IMR-90 (cell line): ENCODE measurements around the gene DOK6. TPM values are rescaled to one million over a fixed set of nuclear protein-coding genes. Genes with fewer than 3 reads are reported as not detected.

Source experiments
- ATAC-seq: fragments of 200-7000 bp; cut with Tn5 transposase; 2 replicates; pipeline ENCODE4 v1.9.1; 2020; ENCODE audit warnings: low read depth, mild to moderate bottlenecking, moderate library complexity
- BruUV-seq: library from RNA; stranded (reverse); fragments of 400-500 nt; replicated peaks from 2 replicates; lab custom pipeline; 2021; lab: Mats Ljungman, UMichigan
- CTCF ChIA-PET: fragments of 300-600 bp; formaldehyde crosslinking; extraction: SDS; loops from one replicate; lab custom pipeline; 2021; ENCODE audit warnings: antibody characterized with exemption; lab: Yijun Ruan, JAX
- POLR2A ChIA-PET: fragments of 300-600 bp; sonication (Branson Sonifier 250); formaldehyde crosslinking; loops from one replicate; lab custom pipeline; 2022; ENCODE audit warnings: antibody characterized with exemption; ENCODE audit not compliant: unreplicated experiment; lab: Charles Lee
- DNase-seq: peaks from one replicate; pipeline ENCODE4 v3.0.0; 2013
- H2AFZ ChIP-seq: replicated peaks from 2 replicates; pipeline ENCODE3; 2013; ENCODE audit warnings: low read length, mild to moderate bottlenecking; ENCODE audit not compliant: poor library complexity
- H2AK5ac ChIP-seq: 2 replicates; pipeline ENCODE4 v1.6.1; 2013; ENCODE audit warnings: low read depth, low read length, inconsistent platforms
- H2AK9ac ChIP-seq: replicated peaks from 2 replicates; pipeline ENCODE3; 2013; ENCODE audit warnings: mild to moderate bottlenecking, low read depth, low read length, moderate library complexity; ENCODE audit not compliant: poor library complexity
- H2BK120ac ChIP-seq: 2 replicates; pipeline ENCODE4 v1.6.1; 2013; ENCODE audit warnings: low read depth, low read length, inconsistent platforms
- H2BK15ac ChIP-seq: 3 replicates; pipeline ENCODE4 v1.6.1; 2013; ENCODE audit warnings: low read depth, low read length, inconsistent platforms
- H2BK20ac ChIP-seq: 2 replicates; pipeline ENCODE4 v1.6.1; 2013; ENCODE audit warnings: low read depth, mild to moderate bottlenecking, inconsistent platforms, low read length, moderate library complexity
- H2BK5ac ChIP-seq: 2 replicates; pipeline ENCODE4 v1.6.1; 2013; ENCODE audit warnings: mild to moderate bottlenecking, low read depth, low read length, inconsistent platforms; ENCODE audit not compliant: poor library complexity, severe bottlenecking
- H3K14ac ChIP-seq: replicated peaks from 2 replicates; pipeline ENCODE4 v1.6.1; 2013; ENCODE audit warnings: low read depth, low read length, inconsistent platforms
- H3K18ac ChIP-seq: 2 replicates; pipeline ENCODE4 v1.6.1; 2013; ENCODE audit warnings: low read depth, low read length, control low read depth
- H3K23ac ChIP-seq: 2 replicates; pipeline ENCODE4 v1.6.1; 2013; ENCODE audit warnings: low read depth, low read length, inconsistent platforms
- H3K27ac ChIP-seq: 2 replicates; pipeline ENCODE4 v1.5.1; 2013; ENCODE audit warnings: mild to moderate bottlenecking, control low read depth, low read length; ENCODE audit not compliant: insufficient read depth
- H3K27me3 ChIP-seq: 2 replicates; pipeline ENCODE4 v1.6.1; 2013; ENCODE audit warnings: low read length; ENCODE audit not compliant: control insufficient read depth, insufficient read depth
- H3K36me3 ChIP-seq: 2 replicates; pipeline ENCODE4 v1.6.1; 2013; ENCODE audit warnings: low read length, mixed read lengths; ENCODE audit not compliant: control insufficient read depth, insufficient read depth
- H3K4ac ChIP-seq: 2 replicates; pipeline ENCODE4 v1.6.1; 2013; ENCODE audit warnings: low read depth, low read length, inconsistent platforms
- H3K4me1 ChIP-seq: 2 replicates; pipeline ENCODE4 v1.6.1; 2013; ENCODE audit warnings: low read length, mixed read lengths; ENCODE audit not compliant: control insufficient read depth, insufficient read depth
- H3K4me2 ChIP-seq: 2 replicates; pipeline ENCODE4 v1.6.1; 2013; ENCODE audit warnings: low read depth, mild to moderate bottlenecking, control low read depth, low read length, moderate library complexity
- H3K4me3 ChIP-seq: 2 replicates; pipeline ENCODE4 v1.5.1; 2013; ENCODE audit warnings: low read depth, mild to moderate bottlenecking, control low read depth, low read length, moderate library complexity; ENCODE audit not compliant: insufficient read depth
- H3K56ac ChIP-seq: 2 replicates; pipeline ENCODE4 v1.6.1; 2013; ENCODE audit warnings: low read length, inconsistent platforms; ENCODE audit not compliant: insufficient read depth; ENCODE audit errors: extremely low read depth
- H3K79me1 ChIP-seq, 2 experiments: 2 replicates each; pipeline ENCODE4 v1.6.1; 2013; ENCODE audit warnings: low read length in 2 of 2, inconsistent platforms in 1 of 2, low read depth in 1 of 2
- H3K9ac ChIP-seq: 2 replicates; pipeline ENCODE4 v1.6.1; 2013; ENCODE audit warnings: low read depth, low read length, control low read depth
- H3K9me1 ChIP-seq: 2 replicates; pipeline ENCODE4 v1.6.1; 2013; ENCODE audit warnings: low read length, inconsistent platforms; ENCODE audit not compliant: insufficient read depth
- H3K9me3 ChIP-seq: 2 replicates; pipeline ENCODE4 v1.6.1; 2013; ENCODE audit warnings: low read length; ENCODE audit not compliant: control insufficient read depth, insufficient read depth
- H4K20me1 ChIP-seq: 2 replicates; pipeline ENCODE4 v1.6.1; 2013; ENCODE audit warnings: low read length, inconsistent platforms; ENCODE audit not compliant: insufficient read depth
- H4K5ac ChIP-seq: 2 replicates; pipeline ENCODE4 v1.6.1; 2013; ENCODE audit warnings: mild to moderate bottlenecking, low read depth, low read length, control low read depth
- H4K8ac ChIP-seq, 2 experiments: 2 replicates each; pipeline ENCODE4 v1.6.1; 2013; ENCODE audit warnings: low read depth in 2 of 2, low read length in 2 of 2, control low read depth in 1 of 2, inconsistent platforms in 1 of 2
- H4K91ac ChIP-seq: 2 replicates; pipeline ENCODE4 v1.6.1; 2013; ENCODE audit warnings: low read depth, low read length, inconsistent platforms; ENCODE audit not compliant: insufficient read depth
- FOS ChIP-seq: fragments of 150-350 bp; IDR thresholded peaks from 2 replicates; pipeline ENCODE4 v1.6.1; 2016; ENCODE audit warnings: low read depth, low read length
- MAZ ChIP-seq: IDR thresholded peaks from 2 replicates; pipeline ENCODE4 v1.6.1; 2012; ENCODE audit warnings: low read depth, mild to moderate bottlenecking, low read length, improper control_type of control experiment, moderate library complexity, borderline replicate concordance
- MXI1 ChIP-seq: IDR thresholded peaks from 2 replicates; pipeline ENCODE4 v1.6.1; 2012; ENCODE audit warnings: low read depth, mild to moderate bottlenecking, low read length, moderate library complexity, borderline replicate concordance
- RAD21 ChIP-seq: IDR thresholded peaks from 2 replicates; pipeline ENCODE4 v1.6.1; 2012; ENCODE audit warnings: low read length, improper control_type of control experiment
- RFX5 ChIP-seq: IDR thresholded peaks from 2 replicates; pipeline ENCODE4 v1.8.0; 2012; ENCODE audit warnings: low read depth, mild to moderate bottlenecking, low read length, moderate library complexity
- WGBS, 2 experiments: methylation state at CpG; one replicate each; pipeline versions ENCODE4 v1.1.5 to v1.1.7; 2013; ENCODE audit warnings: missing lambda C conversion rate in 2 of 2; ENCODE audit not compliant: insufficient read length in 1 of 2; ENCODE audit errors: extremely low coverage in 2 of 2; 5-methylcytosine and 5-hydroxymethylcytosine counted together
- dilution Hi-C: fragments of 300-500 bp; cut with HindIII; formaldehyde crosslinking; loops from one replicate; pipeline ENCODE4 v1.14.3; 2018; ENCODE audit warnings: low sequenced_read_pairs; ENCODE audit not compliant: unreplicated experiment
- in situ Hi-C: fragments of 300-500 bp; cut with MboI; formaldehyde crosslinking; loops from 3 replicates; pipeline ENCODE4 v1.14.3; 2019; ENCODE audit warnings: low sequenced_read_pairs, inconsistent platforms, mixed read lengths
- intact Hi-C: fragments of 100-400 bp; cut with micrococcal nuclease; formaldehyde crosslinking; loops from 2 replicates; pipeline ENCODE4 v1.10.0; 2022
- polyA plus RNA-seq, 3 experiments: library from polyadenylated mRNA; depleted of rRNA; stranded (reverse); fragments of >200 nt; gene quantifications; 2 replicates each; pipeline ENCODE4 v1.2.3, GENCODE V29; 2012; ENCODE audit warnings: low replicate concordance in 1 of 3
- total RNA-seq: library from RNA; depleted of rRNA; stranded (reverse); fragments of >200 nt; gene quantifications from 2 replicates; pipeline ENCODE4 v1.2.3, GENCODE V29; 2012
- TF ChIP-seq, protein P1 (sequence below): conservative IDR thresholded peaks from 2 replicates; pipeline ENCODE4 v1.5.1; 2012; ENCODE audit warnings: mild to moderate bottlenecking, low read depth, low read length, improper control_type of control experiment

Gene DOK6
- total and polyA plus RNA-seq, 2 of the 4 experiments (the other 2 are of a cell fraction), result 1.9 to 2.7 TPM

DNA sequence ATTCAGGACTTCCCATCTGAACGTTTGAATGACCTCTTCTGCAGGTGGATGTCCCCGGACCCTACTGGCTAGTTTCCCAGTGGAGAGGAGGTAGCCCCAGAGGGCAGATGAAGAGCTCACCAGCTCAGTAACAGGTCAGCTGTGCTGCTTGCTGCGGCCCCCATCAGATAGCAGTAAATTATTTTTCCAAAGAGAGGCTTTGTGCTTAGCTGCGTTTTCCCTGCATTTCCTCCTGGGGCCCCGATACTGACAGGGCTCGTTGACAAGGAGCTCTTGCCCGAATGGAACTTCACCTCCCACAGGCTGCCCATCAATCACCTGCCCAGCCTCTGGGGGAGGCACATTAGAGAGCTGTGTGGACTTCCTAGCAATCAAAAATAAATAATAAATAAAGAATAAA, 185.8 kb downstream of the DOK6 start:
- TF ChIP-seq, protein P1, sequence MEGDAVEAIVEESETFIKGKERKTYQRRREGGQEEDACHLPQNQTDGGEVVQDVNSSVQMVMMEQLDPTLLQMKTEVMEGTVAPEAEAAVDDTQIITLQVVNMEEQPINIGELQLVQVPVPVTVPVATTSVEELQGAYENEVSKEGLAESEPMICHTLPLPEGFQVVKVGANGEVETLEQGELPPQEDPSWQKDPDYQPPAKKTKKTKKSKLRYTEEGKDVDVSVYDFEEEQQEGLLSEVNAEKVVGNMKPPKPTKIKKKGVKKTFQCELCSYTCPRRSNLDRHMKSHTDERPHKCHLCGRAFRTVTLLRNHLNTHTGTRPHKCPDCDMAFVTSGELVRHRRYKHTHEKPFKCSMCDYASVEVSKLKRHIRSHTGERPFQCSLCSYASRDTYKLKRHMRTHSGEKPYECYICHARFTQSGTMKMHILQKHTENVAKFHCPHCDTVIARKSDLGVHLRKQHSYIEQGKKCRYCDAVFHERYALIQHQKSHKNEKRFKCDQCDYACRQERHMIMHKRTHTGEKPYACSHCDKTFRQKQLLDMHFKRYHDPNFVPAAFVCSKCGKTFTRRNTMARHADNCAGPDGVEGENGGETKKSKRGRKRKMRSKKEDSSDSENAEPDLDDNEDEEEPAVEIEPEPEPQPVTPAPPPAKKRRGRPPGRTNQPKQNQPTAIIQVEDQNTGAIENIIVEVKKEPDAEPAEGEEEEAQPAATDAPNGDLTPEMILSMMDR, result no peak
- TF ChIP-seq MAZ (no peak), MXI1 (no peak), RAD21 (no peak), FOS (no peak), RFX5 (no peak)
- H3K36me3 ChIP-seq, result no peaks in the 10 kb centered on the region
- no peaks in the 10 kb centered on the region for H3K79me1 ChIP-seq
- H3K18ac ChIP-seq, result no peak overlapping the region
- no peak overlapping the region for H3K9ac ChIP-seq
- H3K27me3 ChIP-seq, result no peaks in the 10 kb centered on the region
- H3K14ac ChIP-seq, result no peak overlapping the region
- no peak overlapping the region for H2BK15ac ChIP-seq
- no peak overlapping the region for H3K4me2 ChIP-seq
- no peak overlapping the region for H3K4me3 ChIP-seq
- no peaks in the 10 kb centered on the region for H4K20me1 ChIP-seq
- no peak overlapping the region for H3K56ac ChIP-seq
- H3K9me3 ChIP-seq, result no peaks in the 10 kb centered on the region
- CTCF ChIA-PET, result no interaction called here
- no peak overlapping the region for H2BK20ac ChIP-seq
- H4K8ac ChIP-seq, result no peak overlapping the region
- H2BK5ac ChIP-seq, result no peak overlapping the region
- H3K27ac ChIP-seq, result no peak overlapping the region
- no peak overlapping the region for H2AFZ ChIP-seq
- DNase-seq, result no peak
- BruUV-seq, result no TSS peak
- H4K91ac ChIP-seq, result no peak overlapping the region
- H3K9me1 ChIP-seq, result no peaks in the 10 kb centered on the region
- dilution Hi-C loops, result no loop called here
- H3K23ac ChIP-seq, result no peak overlapping the region
- in situ Hi-C loops, result no loop called here
- 54% methylated on average over 3 of the region's 7 CpGs; no CpG with 5 or more reads in 1 of the 2 experiments for WGBS, 2 experiments
- no peak overlapping the region for H4K5ac ChIP-seq
- no peak overlapping the region for H2BK120ac ChIP-seq
- H3K4ac ChIP-seq, result no peak overlapping the region
- intact Hi-C loops, result no loop called here
- H3K4me1 ChIP-seq, result no peaks in the 10 kb centered on the region
- no peak for ATAC-seq
- POLR2A ChIA-PET, result no interaction called here
- H2AK5ac ChIP-seq, result no peak overlapping the region
- H2AK9ac ChIP-seq, result no peak overlapping the region
